Esophagus squamous epithelium (tissue), 5 donors: ENCODE measurements around the gene TDRD9. TPM values are rescaled to one million over a fixed set of nuclear protein-coding genes. Genes with fewer than 3 reads are reported as not detected.

Experiments used
- DNase-seq: peaks from one replicate; lab custom pipeline; 2025; lab: John Stamatoyannopoulos, UW
- H3K27ac ChIP-seq, 4 donors: fragments of 200-600 bp; sonication (generic); one replicate each; pipeline ENCODE4 v1.5.1; 2016 to 2019; ENCODE audit warnings: mild to moderate bottlenecking in 1 of 4
- H3K27me3 ChIP-seq, 4 donors: fragments of 200-600 bp; sonication (generic); 1 replicate in 3 of 4; 2 replicates in 1 of 4; pipeline versions ENCODE4 v1.5.1 to v1.6.0; 2017 to 2021; ENCODE audit warnings: antibody characterized with exemption in 1 of 4
- H3K36me3 ChIP-seq, 3 donors: fragments of 200-600 bp; sonication (generic); one replicate each; pipeline ENCODE4 v1.5.1; 2016 to 2019
- H3K4me1 ChIP-seq, 3 donors: fragments of 200-600 bp; sonication (generic); one replicate each; pipeline ENCODE4 v1.5.1; 2017 to 2019
- H3K4me3 ChIP-seq, 4 donors: fragments of 200-600 bp; sonication (generic); 1 replicate in 3 of 4; 2 replicates in 1 of 4; pipeline ENCODE4 v1.5.1; 2016 to 2019; ENCODE audit warnings: mild to moderate bottlenecking in 2 of 4, moderate library complexity in 1 of 4
- H3K9me3 ChIP-seq, 3 donors: fragments of 200-600 bp; sonication (generic); one replicate each; pipeline ENCODE4 v1.5.1; 2016 to 2019
- CTCF ChIP-seq, 6 experiments: fragments of 450-650 bp in 4 of 6; fragments of 200-600 bp in 2 of 6; sonication (generic) in 2 of 6; IDR thresholded peaks; one replicate each; pipeline ENCODE4 v1.5.1; 2016 to 2019; ENCODE audit warnings: antibody characterized with exemption in 6 of 6, mild to moderate bottlenecking in 4 of 6, moderate library complexity in 4 of 6
- POLR2A ChIP-seq, 4 donors: fragments of 450-650 bp; IDR thresholded peaks; one replicate each; pipeline ENCODE4 v1.6.1; 2017; ENCODE audit warnings: antibody characterized with exemption in 4 of 4, mild to moderate bottlenecking in 4 of 4, moderate library complexity in 3 of 4
- WGBS, 2 donors: methylation state at CpG; one replicate each; pipeline ENCODE4 v1.1.5; 2018; 5-methylcytosine and 5-hydroxymethylcytosine counted together
- intact Hi-C: fragments of 100-400 bp; cut with DNase I; formaldehyde crosslinking; loops from one replicate; pipeline ENCODE4 v1.15.0; 2022
- total RNA-seq, 4 donors: library from RNA; depleted of rRNA; stranded (reverse); fragments of >200 nt; gene quantifications; one replicate each; pipeline ENCODE4 v1.1.0, GENCODE V29; 2016
- donor health status: DM: yes; HTN: yes; CAD: no.

TDRD9 gene
- total RNA-seq, 4 donors from 2014 or later, result 0.09 to 6.0 (median 0.74) TPM

- intact Hi-C loops, result no loop called here
- WGBS, 2 donors, result 50 to 65% methylated on average over 1 to 2 of the region's 2 CpGs
Observed at GRCh38 chr14:104023325-104024055, 95.2 kb downstream of the TDRD9 start.

GRCh38 chr14:104025534-104025933, 97.3 kb downstream of the TDRD9 start:
- TF ChIP-seq CTCF (IDR thresholded peaks at IDR 0.05), result no peak
- no peak for TF ChIP-seq POLR2A (IDR thresholded peaks at IDR 0.05)
- intact Hi-C loops, result no loop called here

More at GRCh38 chr14:104023325-104024055, 95.2 kb downstream of the TDRD9 start:
- H3K9me3 ChIP-seq, result no peaks in the 10 kb centered on the region
- no peak overlapping the region for H3K4me3 ChIP-seq
- H3K27me3 ChIP-seq, result peaks cover 0 to 43% (median 0%) of the 10 kb centered on the region in 4 donors
- H3K4me1 ChIP-seq, result no peaks in the 10 kb centered on the region
- no peaks in the 10 kb centered on the region for H3K36me3 ChIP-seq
- no peak for DNase-seq
- TF ChIP-seq POLR2A (IDR thresholded peaks at IDR 0.05), result no peak
- no peak for TF ChIP-seq CTCF (IDR thresholded peaks at IDR 0.05)
- no peak overlapping the region for H3K27ac ChIP-seq

GRCh38 chr14:104026024-104026423, 97.8 kb downstream of the TDRD9 start:
- TF ChIP-seq POLR2A (IDR thresholded peaks at IDR 0.05) (no peak), CTCF (IDR thresholded peaks at IDR 0.05) (peak in 3 of 6 experiments; percentile 5 to 6 (median 5))
- H3K36me3 ChIP-seq, result no peaks in the 10 kb centered on the region
- H3K27ac ChIP-seq, result no peak overlapping the region
- no peak overlapping the region for H3K4me3 ChIP-seq
- intact Hi-C loops, result no loop called here
- 64 to 67% methylated on average over 1 of the region's 1 CpG for WGBS, 2 donors
- no peaks in the 10 kb centered on the region for H3K9me3 ChIP-seq
- no peaks in the 10 kb centered on the region for H3K4me1 ChIP-seq
- peaks cover 0 to 46% (median 0%) of the 10 kb centered on the region in 4 donors for H3K27me3 ChIP-seq
- no peak for DNase-seq

More at GRCh38 chr14:104025534-104025933, 97.3 kb downstream of the TDRD9 start:
- no peak for DNase-seq
- Histone ChIP-seq H3K27ac (no peak overlapping the region), H3K36me3 (no peaks in the 10 kb centered on the region), H3K9me3 (no peaks in the 10 kb centered on the region), H3K4me1 (no peaks in the 10 kb centered on the region), H3K4me3 (no peak overlapping the region), H3K27me3 (peaks cover 0 to 51% (median 0%) of the 10 kb centered on the region in 4 donors)
- WGBS, 2 donors, result 55 to 76% methylated on average over 3 of the region's 3 CpGs

GRCh38 chr14:104030958-104031357, 102.7 kb downstream of the TDRD9 start:
- H3K36me3 ChIP-seq, result no peaks in the 10 kb centered on the region
- WGBS, 2 donors, result 26 to 33% methylated on average over 3 of the region's 3 CpGs
- peaks cover 0 to 55% (median 0%) of the 10 kb centered on the region in 4 donors for H3K27me3 ChIP-seq
- no peak for DNase-seq
- H3K4me1 ChIP-seq, result no peaks in the 10 kb centered on the region
- no peak overlapping the region for H3K4me3 ChIP-seq
- H3K27ac ChIP-seq, result no peak overlapping the region
- H3K9me3 ChIP-seq, result no peaks in the 10 kb centered on the region
- intact Hi-C loops, result no loop called here
- no peak for TF ChIP-seq CTCF (IDR thresholded peaks at IDR 0.05)
- TF ChIP-seq POLR2A (IDR thresholded peaks at IDR 0.05), result no peak

- Histone ChIP-seq H3K4me1 (no peaks in the 10 kb centered on the region), H3K9me3 (no peaks in the 10 kb centered on the region), H3K36me3 (no peaks in the 10 kb centered on the region), H3K4me3 (no peak overlapping the region), H3K27me3 (peaks cover 0 to 55% (median 0%) of the 10 kb centered on the region in 4 donors), H3K27ac (no peak overlapping the region)
- intact Hi-C loops, result no loop called here
- TF ChIP-seq POLR2A (IDR thresholded peaks at IDR 0.05), result no peak
- TF ChIP-seq CTCF (IDR thresholded peaks at IDR 0.05), result no peak
- WGBS, 2 donors, result 46% methylated on average over 5 of the region's 5 CpGs; no CpG with 5 or more reads in 1 of the 2 donors
- DNase-seq, result no peak
Observed at GRCh38 chr14:104031384-104031783, 103.1 kb downstream of the TDRD9 start.
